Natural killer cell (primary cell): ENCODE measurements around the gene GPBAR1. TPM values are rescaled to one million over a fixed set of nuclear protein-coding genes. Genes with fewer than 3 reads are reported as not detected.

Source experiments
- ATAC-seq, 3 donors: fragments of 150-1000 bp in 2 of 3; fragments of 200-7000 bp in 1 of 3; cut with Tn5 transposase; 1 replicate in 1 of 3; 2 replicates in 2 of 3; pipeline ENCODE4 v1.10.0; 2021; ENCODE audit warnings: mild to moderate bottlenecking in 2 of 3, moderate library complexity in 2 of 3
- DNase-seq, 2 donors: peaks; one replicate each; pipeline versions ENCODE4 v3.0.0 to v3.0.0-alpha.2; 2013 to 2021; ENCODE audit warnings: mixed read lengths in 1 of 2
- H3K27ac ChIP-seq: one replicate; pipeline ENCODE4 v1.5.1; 2013; ENCODE audit warnings: mild to moderate bottlenecking, low read length
- H3K27me3 ChIP-seq: one replicate; pipeline ENCODE4 v1.6.1; 2013; ENCODE audit warnings: low read length; ENCODE audit not compliant: control insufficient read depth, insufficient read depth
- H3K36me3 ChIP-seq: one replicate; pipeline ENCODE4 v1.6.1; 2013; ENCODE audit warnings: low read length; ENCODE audit not compliant: control insufficient read depth, insufficient read depth
- H3K4me1 ChIP-seq: one replicate; pipeline ENCODE4 v1.6.1; 2013; ENCODE audit warnings: low read length; ENCODE audit not compliant: control insufficient read depth, insufficient read depth
- H3K4me3 ChIP-seq: one replicate; pipeline ENCODE4 v1.5.1; 2013; ENCODE audit warnings: low read length
- H3K9me3 ChIP-seq: one replicate; pipeline ENCODE4 v1.6.1; 2013; ENCODE audit warnings: low read length; ENCODE audit not compliant: control insufficient read depth, insufficient read depth
- H3K27ac Mint-ChIP-seq, 2 donors: one replicate each; pipeline ENCODE4 v1.8.0; 2022; ENCODE audit warnings: mild to moderate bottlenecking in 2 of 2, mixed read lengths in 2 of 2, moderate library complexity in 1 of 2
- H3K27me3 Mint-ChIP-seq, 2 donors: one replicate each; pipeline ENCODE4 v1.8.0; 2022; ENCODE audit warnings: low read depth in 2 of 2, mixed read lengths in 2 of 2
- H3K36me3 Mint-ChIP-seq: one replicate; pipeline ENCODE4 v1.8.0; 2022; ENCODE audit warnings: mixed read lengths
- H3K4me1 Mint-ChIP-seq, 2 donors: one replicate each; pipeline ENCODE4 v1.8.0; 2022; ENCODE audit warnings: mixed read lengths in 2 of 2
- H3K4me3 Mint-ChIP-seq: one replicate; pipeline ENCODE4 v1.8.0; 2022; ENCODE audit warnings: mild to moderate bottlenecking, moderate library complexity, mixed read lengths
- H3K9me3 Mint-ChIP-seq, 2 donors: one replicate each; pipeline ENCODE4 v1.8.0; 2022; ENCODE audit warnings: mixed read lengths in 2 of 2
- WGBS: methylation state at CpG from one replicate; pipeline ENCODE4 v1.1.7; 2013; ENCODE audit warnings: missing lambda C conversion rate; ENCODE audit not compliant: insufficient coverage; 5-methylcytosine and 5-hydroxymethylcytosine counted together
- intact Hi-C: fragments of 100-400 bp; cut with micrococcal nuclease; formaldehyde crosslinking; loops from one replicate; pipeline ENCODE4 v1.14.2; 2022
- total RNA-seq, 4 donors: library from RNA; stranded (reverse); fragments of 120-200 nt in 1 of 4; gene quantifications; one replicate each; pipeline versions ENCODE4 v1.2.3 to v1.2.4, GENCODE V29; 2013 to 2022
- TF ChIP-seq, protein P1 (sequence below): fragments of 200-600 bp; IDR thresholded peaks from one replicate; pipeline ENCODE4 v1.8.0; 2022; ENCODE audit warnings: antibody characterized with exemption

GPBAR1 gene
- total RNA-seq, 3 donors from 2014 or later (not counting 1 experiment from before 2014, with no cell fraction given), result 1.4 to 3.3 (median 2.6) TPM

DNA sequence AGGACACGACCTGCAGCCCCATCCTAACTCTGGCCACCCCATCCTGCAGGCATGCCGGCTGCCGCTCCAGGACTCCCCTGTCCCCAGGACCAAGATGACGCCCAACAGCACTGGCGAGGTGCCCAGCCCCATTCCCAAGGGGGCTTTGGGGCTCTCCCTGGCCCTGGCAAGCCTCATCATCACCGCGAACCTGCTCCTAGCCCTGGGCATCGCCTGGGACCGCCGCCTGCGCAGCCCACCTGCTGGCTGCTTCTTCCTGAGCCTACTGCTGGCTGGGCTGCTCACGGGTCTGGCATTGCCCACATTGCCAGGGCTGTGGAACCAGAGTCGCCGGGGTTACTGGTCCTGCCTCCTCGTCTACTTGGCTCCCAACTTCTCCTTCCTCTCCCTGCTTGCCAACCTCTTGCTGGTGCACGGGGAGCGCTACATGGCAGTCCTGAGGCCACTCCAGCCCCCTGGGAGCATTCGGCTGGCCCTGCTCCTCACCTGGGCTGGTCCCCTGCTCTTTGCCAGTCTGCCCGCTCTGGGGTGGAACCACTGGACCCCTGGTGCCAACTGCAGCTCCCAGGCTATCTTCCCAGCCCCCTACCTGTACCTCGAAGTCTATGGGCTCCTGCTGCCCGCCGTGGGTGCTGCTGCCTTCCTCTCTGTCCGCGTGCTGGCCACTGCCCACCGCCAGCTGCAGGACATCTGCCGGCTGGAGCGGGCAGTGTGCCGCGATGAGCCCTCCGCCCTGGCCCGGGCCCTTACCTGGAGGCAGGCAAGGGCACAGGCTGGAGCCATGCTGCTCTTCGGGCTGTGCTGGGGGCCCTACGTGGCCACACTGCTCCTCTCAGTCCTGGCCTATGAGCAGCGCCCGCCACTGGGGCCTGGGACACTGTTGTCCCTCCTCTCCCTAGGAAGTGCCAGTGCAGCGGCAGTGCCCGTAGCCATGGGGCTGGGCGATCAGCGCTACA lies 2.1 kb downstream of the GPBAR1 start:
- Histone ChIP-seq H3K27ac (no peak overlapping the region), H3K9me3 (no peaks in the 10 kb centered on the region), H3K4me3 (no peak overlapping the region), H3K36me3 (peaks cover 46% of the 10 kb centered on the region), H3K4me1 (peaks cover 56% of the 10 kb centered on the region), H3K27me3 (no peaks in the 10 kb centered on the region)
- 96% methylated on average over 39 of the region's 39 CpGs for WGBS
- DNase-seq (no peak), ATAC-seq (no peak)
- Mint-ChIP-seq H3K36me3 (no peaks in the 10 kb centered on the region), H3K27ac (peak overlapping the region in 1 of 2 donors; percentile 60), H3K27me3 (no peaks in the 10 kb centered on the region), H3K9me3 (no peaks in the 10 kb centered on the region), H3K4me3 (no peak overlapping the region), H3K4me1 (peaks cover 19 to 43% of the 10 kb centered on the region in 2 donors)
- TF ChIP-seq, protein P1, sequence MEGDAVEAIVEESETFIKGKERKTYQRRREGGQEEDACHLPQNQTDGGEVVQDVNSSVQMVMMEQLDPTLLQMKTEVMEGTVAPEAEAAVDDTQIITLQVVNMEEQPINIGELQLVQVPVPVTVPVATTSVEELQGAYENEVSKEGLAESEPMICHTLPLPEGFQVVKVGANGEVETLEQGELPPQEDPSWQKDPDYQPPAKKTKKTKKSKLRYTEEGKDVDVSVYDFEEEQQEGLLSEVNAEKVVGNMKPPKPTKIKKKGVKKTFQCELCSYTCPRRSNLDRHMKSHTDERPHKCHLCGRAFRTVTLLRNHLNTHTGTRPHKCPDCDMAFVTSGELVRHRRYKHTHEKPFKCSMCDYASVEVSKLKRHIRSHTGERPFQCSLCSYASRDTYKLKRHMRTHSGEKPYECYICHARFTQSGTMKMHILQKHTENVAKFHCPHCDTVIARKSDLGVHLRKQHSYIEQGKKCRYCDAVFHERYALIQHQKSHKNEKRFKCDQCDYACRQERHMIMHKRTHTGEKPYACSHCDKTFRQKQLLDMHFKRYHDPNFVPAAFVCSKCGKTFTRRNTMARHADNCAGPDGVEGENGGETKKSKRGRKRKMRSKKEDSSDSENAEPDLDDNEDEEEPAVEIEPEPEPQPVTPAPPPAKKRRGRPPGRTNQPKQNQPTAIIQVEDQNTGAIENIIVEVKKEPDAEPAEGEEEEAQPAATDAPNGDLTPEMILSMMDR, result no peak
- intact Hi-C loops, result no loop called here

DNA sequence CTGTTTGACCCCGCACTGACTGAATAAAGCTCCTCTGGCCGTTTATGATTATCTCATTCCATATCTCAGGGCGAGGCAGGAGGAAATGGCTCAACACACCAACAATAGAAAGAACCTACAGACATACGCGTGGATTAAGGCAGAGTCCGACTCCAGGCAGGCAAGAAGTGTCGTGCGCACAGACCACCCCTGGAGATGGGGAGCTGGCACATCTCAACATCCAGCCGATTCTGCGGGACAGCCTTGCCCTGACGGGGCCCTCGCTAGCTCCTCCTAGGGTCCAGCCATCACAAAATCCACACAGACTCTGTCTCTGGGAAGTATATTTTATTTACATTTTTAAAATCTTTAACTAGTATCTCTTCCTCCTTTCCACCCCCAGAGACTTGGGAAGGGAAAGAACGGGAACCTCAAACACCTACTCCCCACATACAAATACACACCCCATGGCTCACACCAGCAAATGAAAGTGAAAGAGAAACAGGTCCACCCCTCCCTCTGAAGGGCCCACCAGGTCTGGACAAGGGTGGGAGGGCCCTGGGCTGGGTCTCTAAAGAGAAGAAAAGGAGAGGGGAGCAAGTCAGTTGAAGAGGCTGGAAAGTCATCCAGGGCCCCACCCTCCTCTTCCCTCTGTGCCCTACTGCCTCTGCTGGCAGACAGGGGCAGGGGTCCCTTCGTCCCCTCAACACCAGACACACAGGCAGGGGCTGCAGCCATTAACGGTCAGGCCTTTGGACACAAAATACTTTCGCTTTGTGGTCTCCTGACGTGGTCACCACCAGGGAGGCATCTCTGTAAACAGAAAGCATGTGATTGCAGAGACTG lies 3.2 kb downstream of the GPBAR1 start:
- H3K36me3 ChIP-seq, result peaks cover 46% of the 10 kb centered on the region
- no peak overlapping the region for H3K4me3 ChIP-seq
- TF ChIP-seq, protein P1, result no peak
- intact Hi-C loops, result no loop called here
- H3K4me3 Mint-ChIP-seq, result peak overlapping the region; percentile 7
- ATAC-seq (peak; percentile 74 to 88 (median 75)), DNase-seq (peak in 1 of 2 donors; percentile 26)
- H3K9me3 Mint-ChIP-seq, result no peaks in the 10 kb centered on the region
- no peaks in the 10 kb centered on the region for H3K9me3 ChIP-seq
- H3K27ac Mint-ChIP-seq, result peak overlapping the region; percentile 46 to 60
- H3K27ac ChIP-seq, result peak overlapping the region; percentile 11
- H3K27me3 ChIP-seq, result no peaks in the 10 kb centered on the region
- peaks cover 15 to 36% of the 10 kb centered on the region in 2 donors for H3K4me1 Mint-ChIP-seq
- no peaks in the 10 kb centered on the region for H3K36me3 Mint-ChIP-seq
- WGBS, result 77% methylated on average over 14 of the region's 17 CpGs
- no peaks in the 10 kb centered on the region for H3K27me3 Mint-ChIP-seq
- H3K4me1 ChIP-seq, result peaks cover 48% of the 10 kb centered on the region

DNA sequence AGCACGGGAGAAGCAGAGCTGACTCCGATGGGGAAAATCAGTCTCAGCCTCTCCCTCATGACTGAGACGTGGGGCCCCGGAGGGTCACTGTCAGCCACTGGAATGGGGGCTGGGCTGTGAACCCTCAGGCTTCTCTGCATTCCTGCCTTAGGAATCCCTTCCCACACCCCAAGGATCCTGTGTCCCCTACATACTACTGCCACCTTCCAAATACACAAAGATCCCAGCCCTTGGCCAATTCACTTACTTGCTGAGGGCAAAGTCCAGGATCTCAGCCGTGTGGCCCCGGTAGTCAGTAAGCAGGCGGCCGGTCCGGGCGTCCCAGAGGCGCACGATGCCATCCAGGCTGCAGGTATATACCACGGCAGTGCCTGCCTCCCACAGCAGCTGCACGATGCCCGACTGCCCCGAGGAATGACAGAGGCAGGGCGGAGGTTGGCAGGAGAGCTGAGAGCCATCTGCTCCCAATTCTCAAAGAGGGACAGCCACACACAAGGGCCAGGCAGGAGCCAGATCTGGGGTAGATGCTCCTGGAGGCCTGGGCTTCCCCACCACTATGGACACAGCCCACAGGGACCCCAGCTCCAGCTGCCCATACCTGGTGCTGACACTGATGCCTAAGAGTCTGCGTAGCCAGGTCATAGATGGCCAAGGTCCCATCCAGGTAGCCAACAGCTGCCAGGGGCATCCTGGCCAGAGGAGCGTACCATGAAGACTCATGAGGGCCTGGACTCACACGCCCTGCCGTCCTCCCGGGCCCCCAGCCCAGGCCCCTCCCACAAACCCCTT lies 4.2 kb downstream of the GPBAR1 start:
- no peaks in the 10 kb centered on the region for H3K9me3 Mint-ChIP-seq
- Histone ChIP-seq H3K9me3 (no peaks in the 10 kb centered on the region), H3K36me3 (peaks cover 46% of the 10 kb centered on the region), H3K4me3 (no peak overlapping the region), H3K27me3 (no peaks in the 10 kb centered on the region), H3K27ac (no peak overlapping the region), H3K4me1 (peaks cover 48% of the 10 kb centered on the region)
- H3K4me3 Mint-ChIP-seq, result no peak overlapping the region
- peak overlapping the region in 1 of 2 donors; percentile 60 for H3K27ac Mint-ChIP-seq
- H3K27me3 Mint-ChIP-seq, result no peaks in the 10 kb centered on the region
- TF ChIP-seq, protein P1, result no peak
- 94% methylated on average over 22 of the region's 22 CpGs for WGBS
- ATAC-seq (no peak), DNase-seq (no peak)
- intact Hi-C loops, result no loop called here
- peaks cover 15 to 37% of the 10 kb centered on the region in 2 donors for H3K4me1 Mint-ChIP-seq
- no peaks in the 10 kb centered on the region for H3K36me3 Mint-ChIP-seq
